Loucy (cell line): Measurements from ENCODE around the gene NTNG1.

ENCODE experiments used
- CTCF ChIP-seq: fragments of 200-600 bp; sonication (generic); conservative IDR thresholded peaks from 2 replicates; pipeline ENCODE4 v1.5.1; 2014; ENCODE audit warnings: mild to moderate bottlenecking, antibody characterized with exemption, low read length
- EZH2phosphoT487 ChIP-seq: fragments of 200-600 bp; IDR thresholded peaks from 2 replicates; pipeline ENCODE4 v1.6.1; 2018; ENCODE audit warnings: antibody characterized with exemption, mild to moderate bottlenecking, moderate library complexity, borderline replicate concordance

GRCh38 chr1:107514841-107515240 lies 374.0 kb downstream of the NTNG1 start:
- TF ChIP-seq CTCF, result no peak
- no peak for TF ChIP-seq EZH2phosphoT487
